Neuronal stem cell (in vitro differentiated cells): ENCODE data around the gene DDX24.

Experiments
- DNase-seq: peaks from one replicate; pipeline ENCODE4 v3.0.0-alpha.2; 2013; ENCODE audit warnings: low spot score
- H2AFZ ChIP-seq: one replicate; pipeline ENCODE4 v1.6.1; 2013; ENCODE audit warnings: mild to moderate bottlenecking, low read length, inconsistent platforms
- H2AK5ac ChIP-seq: 2 replicates; pipeline ENCODE4 v1.6.1; 2013; ENCODE audit warnings: low read depth, mild to moderate bottlenecking, inconsistent platforms, low read length, moderate library complexity, mixed read lengths
- H2BK120ac ChIP-seq: 2 replicates; pipeline ENCODE4 v1.6.1; 2013; ENCODE audit warnings: low read depth, mild to moderate bottlenecking, inconsistent platforms, low read length, moderate library complexity, mixed read lengths
- H2BK12ac ChIP-seq: one replicate; pipeline ENCODE4 v1.6.1; 2013; ENCODE audit warnings: low read length, inconsistent platforms
- H2BK15ac ChIP-seq: 2 replicates; pipeline ENCODE4 v1.6.1; 2013; ENCODE audit warnings: mild to moderate bottlenecking, low read length, inconsistent platforms, mixed read lengths
- H2BK5ac ChIP-seq: one replicate; pipeline ENCODE4 v1.6.1; 2013; ENCODE audit warnings: inconsistent platforms, mild to moderate bottlenecking, low read length, moderate library complexity
- H3K14ac ChIP-seq: one replicate; pipeline ENCODE4 v1.6.1; 2013; ENCODE audit warnings: low read length, inconsistent platforms
- H3K18ac ChIP-seq: 2 replicates; pipeline ENCODE4 v1.6.1; 2013; ENCODE audit warnings: low read length, inconsistent platforms
- H3K23ac ChIP-seq: 2 replicates; pipeline ENCODE4 v1.6.1; 2013; ENCODE audit warnings: low read depth, mild to moderate bottlenecking, mixed read lengths, low read length, inconsistent platforms; ENCODE audit not compliant: poor library complexity
- H3K27ac ChIP-seq: replicated peaks from 3 replicates; pipeline ENCODE4 v1.5.1; 2013; ENCODE audit warnings: low read length, inconsistent platforms
- H3K27me3 ChIP-seq, 3 experiments: 2 replicates each; pipeline ENCODE4 v1.6.1; 2013; ENCODE audit warnings: low read length in 3 of 3, mild to moderate bottlenecking in 2 of 3, inconsistent platforms in 1 of 3, low read depth in 1 of 3, mixed read lengths in 1 of 3, moderate library complexity in 1 of 3; ENCODE audit not compliant: control insufficient read depth in 3 of 3, insufficient read depth in 3 of 3
- H3K36me3 ChIP-seq, 2 donors: replicated peaks in 1 of 2; 2 replicates each; pipeline ENCODE4 v1.6.1; 2013; ENCODE audit warnings: low read length in 2 of 2; ENCODE audit not compliant: control insufficient read depth in 2 of 2, insufficient read depth in 2 of 2
- H3K4ac ChIP-seq: 2 replicates; pipeline ENCODE4 v1.6.1; 2013; ENCODE audit warnings: inconsistent platforms, mild to moderate bottlenecking, low read length, moderate library complexity
- H3K4me1 ChIP-seq, 2 donors: 1 replicate in 1 of 2; 2 replicates in 1 of 2; pipeline ENCODE4 v1.6.1; 2013; ENCODE audit warnings: low read length in 2 of 2, low read depth in 1 of 2; ENCODE audit not compliant: control insufficient read depth in 2 of 2, insufficient read depth in 1 of 2
- H3K4me2 ChIP-seq: one replicate; pipeline ENCODE4 v1.6.1; 2013; ENCODE audit warnings: mild to moderate bottlenecking, low read length, inconsistent platforms; ENCODE audit not compliant: insufficient read depth, poor library complexity, severe bottlenecking
- H3K4me3 ChIP-seq, 2 donors: 2 replicates each; pipeline ENCODE4 v1.5.1; 2013; ENCODE audit warnings: low read length in 2 of 2, mild to moderate bottlenecking in 2 of 2, inconsistent platforms in 1 of 2, moderate library complexity in 1 of 2
- H3K79me1 ChIP-seq: one replicate; pipeline ENCODE4 v1.6.1; 2013; ENCODE audit warnings: low read depth, mild to moderate bottlenecking, inconsistent platforms, low read length, moderate library complexity
- H3K9ac ChIP-seq: one replicate; pipeline ENCODE4 v1.6.1; 2013; ENCODE audit warnings: mild to moderate bottlenecking, low read depth, low read length, inconsistent platforms; ENCODE audit not compliant: poor library complexity
- H3K9me3 ChIP-seq, 2 donors: replicated peaks in 1 of 2; 2 replicates each; pipeline versions ENCODE3 to v1.6.1; 2013; ENCODE audit warnings: low read length in 2 of 2, mild to moderate bottlenecking in 2 of 2, inconsistent platforms in 1 of 2, low read depth in 1 of 2, mixed read lengths in 1 of 2, moderate library complexity in 1 of 2; ENCODE audit not compliant: control insufficient read depth in 2 of 2, insufficient read depth in 1 of 2
- H4K8ac ChIP-seq: one replicate; pipeline ENCODE4 v1.6.1; 2013; ENCODE audit warnings: low read depth, mild to moderate bottlenecking, inconsistent platforms, low read length, moderate library complexity
- H4K91ac ChIP-seq: one replicate; pipeline ENCODE4 v1.6.1; 2013; ENCODE audit warnings: low read length, low read depth, mild to moderate bottlenecking, inconsistent platforms; ENCODE audit not compliant: poor library complexity
- WGBS, 2 donors: extraction: QIAGEN DNeasy Blood & Tissue Kit; methylation state at CpG; one replicate each; pipeline ENCODE4 v1.1.7; 2013; ENCODE audit warnings: missing lambda C conversion rate in 2 of 2, mixed read lengths in 1 of 2; ENCODE audit not compliant: insufficient read length in 2 of 2, insufficient replicate concordance in 1 of 2; ENCODE audit errors: extremely low coverage in 2 of 2; 5-methylcytosine and 5-hydroxymethylcytosine counted together

Gene DDX24

DNA sequence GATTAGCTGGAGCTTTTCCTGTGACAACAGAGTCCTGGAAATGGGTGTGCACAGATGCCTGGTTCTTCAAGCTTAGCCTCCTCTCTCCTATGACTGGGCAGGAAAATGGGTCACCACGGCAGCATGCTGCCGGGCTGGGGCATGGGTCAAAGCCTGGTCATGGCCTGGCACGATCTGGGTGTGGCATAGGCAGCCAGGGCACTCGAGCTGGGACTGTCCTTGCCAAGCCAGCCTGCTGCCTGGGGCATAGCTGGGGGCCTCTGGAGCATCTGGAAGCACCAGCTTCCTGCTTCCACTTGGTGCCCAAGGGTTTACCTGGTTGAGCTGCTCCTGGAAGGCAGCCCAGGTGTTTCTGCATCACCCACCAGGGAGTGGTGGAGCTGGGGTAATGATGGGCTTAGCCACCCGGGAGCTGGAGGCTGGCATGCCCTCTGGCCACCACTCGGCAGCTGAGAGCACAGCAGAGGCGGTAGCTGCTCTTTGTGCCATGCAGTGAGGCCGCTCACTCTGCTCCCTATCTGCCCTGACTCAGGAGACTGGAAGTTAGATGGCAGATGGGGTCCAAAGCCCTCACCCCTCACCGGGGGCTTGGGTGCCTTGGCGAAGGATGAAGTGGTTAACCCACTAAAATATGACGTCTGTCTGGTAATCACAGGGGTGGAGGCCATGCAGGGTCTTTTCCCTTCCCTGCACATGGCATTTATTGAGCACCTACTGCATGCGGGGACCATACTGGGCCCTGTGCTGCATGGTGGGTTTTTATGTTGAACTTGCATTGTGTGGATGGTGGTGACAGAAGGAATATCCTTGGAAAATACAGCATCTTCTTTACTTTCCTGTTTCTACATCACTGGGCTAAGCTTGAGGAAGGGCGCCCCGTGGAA, 53.2 kb downstream of the DDX24 start:
- H3K4me1 ChIP-seq, result peaks cover 5 to 14% of the 10 kb centered on the region in 2 donors
- peak overlapping the region; percentile 95 for H2AK5ac ChIP-seq
- no peak overlapping the region for H2BK5ac ChIP-seq
- no peak overlapping the region for H3K4me3 ChIP-seq
- H3K9ac ChIP-seq, result no peak overlapping the region
- peak overlapping the region; percentile 42 for H2BK12ac ChIP-seq
- H3K4me2 ChIP-seq, result peak overlapping the region; percentile 20
- H2AFZ ChIP-seq, result no peak overlapping the region
- no peaks in the 10 kb centered on the region for H3K79me1 ChIP-seq
- no peaks in the 10 kb centered on the region for H3K27me3 ChIP-seq
- H4K8ac ChIP-seq, result no peak overlapping the region
- no peak overlapping the region for H4K91ac ChIP-seq
- H3K9me3 ChIP-seq, result no peaks in the 10 kb centered on the region
- H2BK120ac ChIP-seq, result no peak overlapping the region
- no CpG with 5 or more reads among the region's 14 CpGs for WGBS, 2 donors
- H3K27ac ChIP-seq, result no peak overlapping the region
- no peak overlapping the region for H3K18ac ChIP-seq
- H3K23ac ChIP-seq, result peak overlapping the region; percentile 31
- H3K4ac ChIP-seq, result no peak overlapping the region
- no peaks in the 10 kb centered on the region for H3K36me3 ChIP-seq
- no peak for DNase-seq
- no peak overlapping the region for H2BK15ac ChIP-seq
- no peak overlapping the region for H3K14ac ChIP-seq

- H3K27ac ChIP-seq, result no peak overlapping the region
- peak overlapping the region; percentile 98 for H2AFZ ChIP-seq
- H2BK5ac ChIP-seq, result no peak overlapping the region
- no peak overlapping the region for H4K91ac ChIP-seq
- no peak overlapping the region for H3K23ac ChIP-seq
- WGBS, 2 donors, result no CpG with 5 or more reads among the region's 17 CpGs
- H3K14ac ChIP-seq, result peak overlapping the region; percentile 12
- H3K4ac ChIP-seq, result no peak overlapping the region
- H4K8ac ChIP-seq, result no peak overlapping the region
- H3K18ac ChIP-seq, result peak overlapping the region; percentile 45
- H3K27me3 ChIP-seq, result no peaks in the 10 kb centered on the region
- H2BK12ac ChIP-seq, result no peak overlapping the region
- no peak for DNase-seq
- H3K9me3 ChIP-seq, result no peaks in the 10 kb centered on the region
- H2AK5ac ChIP-seq, result peak overlapping the region; percentile 95
- H3K9ac ChIP-seq, result peak overlapping the region; percentile 84
- H2BK15ac ChIP-seq, result no peak overlapping the region
- no peaks in the 10 kb centered on the region for H3K79me1 ChIP-seq
- H3K4me2 ChIP-seq, result peak overlapping the region; percentile 52
- no peak overlapping the region for H2BK120ac ChIP-seq
- no peaks in the 10 kb centered on the region for H3K36me3 ChIP-seq
- H3K4me3 ChIP-seq, result peak overlapping the region; percentile 55 to 82
- peaks cover 13 to 21% of the 10 kb centered on the region in 2 donors for H3K4me1 ChIP-seq
These were observed 54.0 kb downstream of the DDX24 start for GRCh38 chr14:94026889-94027469.

DNA sequence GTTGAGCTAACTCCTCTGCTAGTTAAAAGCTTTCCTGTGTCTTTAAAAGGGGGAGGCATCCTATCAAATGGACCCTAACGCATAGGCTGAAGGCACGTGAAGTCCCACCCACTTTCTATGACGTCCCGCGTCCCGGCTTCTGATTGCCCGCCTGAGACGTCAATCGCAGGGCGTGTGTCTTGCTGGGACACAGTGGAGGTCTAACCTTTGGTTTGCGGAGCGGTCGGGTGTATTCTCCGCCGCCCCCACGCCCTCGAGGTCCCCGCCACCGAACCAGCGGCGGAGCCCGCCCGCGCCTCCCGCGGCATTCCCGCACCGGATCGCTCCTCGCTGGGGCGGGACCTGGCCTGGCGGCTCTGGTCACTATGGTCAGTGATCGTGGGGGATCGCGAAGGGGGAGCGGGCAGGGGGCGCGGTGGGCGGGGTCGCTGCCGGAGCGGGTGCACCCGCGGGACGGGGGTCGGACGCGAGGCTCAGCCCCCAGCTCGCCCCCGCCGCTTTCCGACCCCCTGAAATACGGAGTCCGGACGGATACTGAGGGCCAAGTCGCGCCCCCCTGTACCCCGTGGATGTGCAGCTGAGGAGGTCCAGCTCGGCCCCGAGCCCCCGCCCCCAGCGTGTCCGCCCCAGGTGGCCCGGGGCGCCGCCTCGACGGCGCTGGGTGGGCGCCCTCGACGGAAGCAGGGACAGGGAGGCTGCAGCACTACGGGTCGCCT, 54.7 kb downstream of the DDX24 start, which contains the start of gene OTUB2:
Gene OTUB2, plus strand, starts transcription at position 168 of the 716 bp plus-strand sequence. Its CDS starts 198 bp downstream, at position 366.
- Histone ChIP-seq H3K27ac (no peak within 1 kb of the TSS), H3K9ac (peak within 1 kb of the TSS; percentile 84), H2AK5ac (peak within 1 kb of the TSS; percentile 95), H2BK15ac (no peak within 1 kb of the TSS), H3K36me3 (no peaks in the 10 kb centered on the region), H2BK5ac (no peak within 1 kb of the TSS), H2BK12ac (no peak within 1 kb of the TSS), H3K4ac (no peak within 1 kb of the TSS), H3K4me1 (peaks cover 16 to 28% of the 10 kb centered on the region in 2 donors), H4K8ac (no peak within 1 kb of the TSS), H3K4me2 (peak within 1 kb of the TSS; percentile 52), H3K9me3 (no peaks in the 10 kb centered on the region), H4K91ac (peak within 1 kb of the TSS; percentile 14), H3K23ac (no peak within 1 kb of the TSS), H3K27me3 (no peaks in the 10 kb centered on the region), H2BK120ac (no peak within 1 kb of the TSS), H2AFZ (peak within 1 kb of the TSS; percentile 98), H3K18ac (peak within 1 kb of the TSS; percentile 97), H3K14ac (peak within 1 kb of the TSS; percentile 23), H3K79me1 (no peaks in the 10 kb centered on the region), H3K4me3 (peak within 1 kb of the TSS; percentile 55 to 82)
- peak; percentile 99 for DNase-seq
- no CpG with 5 or more reads among the region's 74 CpGs for WGBS, 2 donors
